Activated T-cell treated with anti-CD3 and anti-CD28 coated beads, Interleukin-2, amount 50 U/mL, for 72 hours (primary cell): Measurements from ENCODE around the gene CHD9. TPM values are rescaled to one million over a fixed set of nuclear protein-coding genes. Genes with fewer than 3 reads are reported as not detected.
A peak's percentile ranks its signal among the peaks of the same experiment; 100 is the strongest.
"Not testable (repeated sequence)": the region's sequence is repeated elsewhere in the genome, so short reads cannot be mapped to it uniquely, and the experiment has no call there.

Experiments used
- ATAC-seq, 2 donors: fragments of 150-1000 bp; cut with Tn5 transposase; replicated peaks in 1 of 2; 2 replicates each; pipeline ENCODE4 v1.10.0; 2021; ENCODE audit warnings: moderate library complexity in 2 of 2, mild to moderate bottlenecking in 1 of 2
- DNase-seq, 2 donors: peaks; one replicate each; pipeline ENCODE4 v3.0.0; 2021 to 2022; ENCODE audit warnings: mixed read lengths in 1 of 2
- H3K27ac Mint-ChIP-seq: one replicate; pipeline ENCODE4 v1.8.0; 2022; ENCODE audit warnings: mild to moderate bottlenecking, moderate library complexity, mixed read lengths
- H3K27me3 Mint-ChIP-seq: one replicate; pipeline ENCODE4 v1.8.0; 2022; ENCODE audit warnings: low read depth, mixed read lengths
- H3K36me3 Mint-ChIP-seq, 2 donors: one replicate each; pipeline ENCODE4 v1.8.0; 2022; ENCODE audit warnings: mixed read lengths in 2 of 2, mild to moderate bottlenecking in 1 of 2; ENCODE audit not compliant: insufficient read depth in 2 of 2
- H3K4me1 Mint-ChIP-seq: one replicate; pipeline ENCODE4 v1.8.0; 2022; ENCODE audit warnings: low read depth, mixed read lengths
- H3K4me3 Mint-ChIP-seq, 2 donors: one replicate each; pipeline ENCODE4 v1.8.0; 2022; ENCODE audit warnings: mild to moderate bottlenecking in 2 of 2, mixed read lengths in 2 of 2, moderate library complexity in 2 of 2
- H3K9me3 Mint-ChIP-seq, 2 donors: one replicate each; pipeline ENCODE4 v1.8.0; 2022; ENCODE audit warnings: mixed read lengths in 2 of 2
- total RNA-seq, 2 donors: library from RNA; stranded (reverse); gene quantifications; one replicate each; pipeline ENCODE4 v1.2.3, GENCODE V29; 2022

Gene CHD9
- total RNA-seq, 2 donors from 2014 or later, result 16.7 to 17.4 TPM

DNA sequence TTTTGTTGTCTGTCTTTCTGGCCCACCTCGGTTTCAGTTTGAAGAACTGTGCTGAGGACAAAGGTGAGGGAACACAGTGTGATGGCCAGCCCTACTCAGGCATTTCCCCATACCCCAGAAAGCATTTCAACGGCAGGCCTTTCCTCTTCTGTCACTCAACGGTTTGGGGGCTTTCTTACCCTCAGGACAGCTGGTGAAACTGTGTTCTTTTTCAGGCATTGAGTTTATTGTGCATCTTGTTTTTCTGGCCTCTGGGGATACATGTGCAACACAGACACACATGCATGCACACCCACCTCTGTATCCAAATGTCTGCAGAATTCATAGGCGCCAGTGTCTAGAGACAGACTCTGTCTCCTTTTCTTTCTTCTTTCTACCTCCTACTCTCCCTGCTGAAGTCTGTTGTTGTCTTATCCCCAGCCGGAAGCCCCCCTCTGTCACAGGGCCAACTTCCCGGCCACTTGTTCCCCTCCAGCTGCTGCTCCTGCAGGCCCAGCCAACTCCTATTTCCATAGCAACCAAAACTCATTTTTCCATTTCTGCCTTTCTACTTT is 17.0 kb downstream of the CHD9 start:
- Mint-ChIP-seq H3K4me1 (peaks cover 25% of the 10 kb centered on the region), H3K9me3 (peaks cover 0 to 1% of the 10 kb centered on the region in 2 donors), H3K36me3 (peaks cover 2 to 7% of the 10 kb centered on the region in 2 donors), H3K27ac (no peak overlapping the region), H3K4me3 (no peak overlapping the region), H3K27me3 (no peaks in the 10 kb centered on the region)
- DNase-seq, result no peak
- ATAC-seq, result no peak

DNA sequence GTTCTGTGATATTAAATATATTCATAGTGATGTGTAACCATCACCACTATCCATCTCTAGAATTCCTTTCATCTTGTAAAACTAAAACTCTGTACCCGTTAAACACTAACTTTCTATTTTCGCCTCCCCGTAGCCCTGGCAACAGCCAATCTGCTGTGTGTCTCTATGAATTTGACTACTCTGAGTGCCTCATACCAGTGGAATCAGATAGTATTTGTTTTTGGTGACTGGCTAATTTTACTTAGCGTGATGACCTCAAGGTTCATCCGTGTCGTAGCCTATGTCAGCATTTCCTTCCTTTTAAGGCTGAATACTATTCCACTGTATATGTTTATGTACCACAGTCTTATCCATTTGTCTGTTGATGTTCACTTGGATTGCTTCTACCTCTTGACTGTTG is 18.2 kb downstream of the CHD9 start:
- Mint-ChIP-seq H3K4me3 (no peak overlapping the region), H3K36me3 (peaks cover 2 to 7% of the 10 kb centered on the region in 2 donors), H3K9me3 (peaks cover 0 to 1% of the 10 kb centered on the region in 2 donors), H3K27me3 (no peaks in the 10 kb centered on the region), H3K27ac (no peak overlapping the region), H3K4me1 (peaks cover 17% of the 10 kb centered on the region)
- ATAC-seq (no peak), DNase-seq (no peak)

- not testable (repeated sequence) for DNase-seq, H3K4me3 Mint-ChIP-seq, H3K27ac Mint-ChIP-seq, H3K9me3 Mint-ChIP-seq, H3K27me3 Mint-ChIP-seq, H3K36me3 Mint-ChIP-seq, ATAC-seq
- H3K4me1 Mint-ChIP-seq, result peaks cover 10% of the 10 kb centered on the region
These were observed 19.5 kb downstream of the CHD9 start for GRCh38 chr16:53074296-53074695.

DNA sequence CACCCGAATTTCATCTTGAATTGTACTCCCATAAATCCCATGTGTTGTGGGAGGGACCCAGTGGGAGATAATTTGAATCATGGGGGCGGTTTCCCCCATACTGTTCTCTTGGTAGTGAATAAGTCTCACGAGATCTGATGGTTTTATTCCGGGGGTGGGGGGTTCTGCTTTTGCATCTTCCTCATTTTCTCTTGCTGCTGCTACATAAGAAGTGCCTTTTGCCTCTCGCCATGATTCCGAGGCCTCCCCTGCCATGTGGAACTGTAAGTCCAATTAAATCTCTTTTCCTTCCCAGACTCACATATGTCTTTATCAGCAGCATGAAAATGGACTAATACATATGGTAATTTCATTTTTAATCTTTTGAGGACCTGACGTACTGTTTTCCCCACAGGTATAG is 20.7 kb downstream of the CHD9 start:
- not testable (repeated sequence) for H3K27ac Mint-ChIP-seq, H3K36me3 Mint-ChIP-seq, DNase-seq, H3K9me3 Mint-ChIP-seq, H3K4me3 Mint-ChIP-seq, ATAC-seq, H3K27me3 Mint-ChIP-seq, H3K4me1 Mint-ChIP-seq

GRCh38 chr16:53078247-53078646 is 23.5 kb downstream of the CHD9 start:
- peaks cover 7% of the 10 kb centered on the region for H3K4me1 Mint-ChIP-seq
- no peak overlapping the region for H3K27ac Mint-ChIP-seq
- peaks cover 2 to 7% of the 10 kb centered on the region in 2 donors for H3K36me3 Mint-ChIP-seq
- H3K4me3 Mint-ChIP-seq, result no peak overlapping the region
- no peaks in the 10 kb centered on the region for H3K27me3 Mint-ChIP-seq
- H3K9me3 Mint-ChIP-seq, result peaks cover 0 to 1% of the 10 kb centered on the region in 2 donors
- peak in 1 of 2 donors; percentile 25 for ATAC-seq
- no peak for DNase-seq

GRCh38 chr16:53078765-53079485 is 24.1 kb downstream of the CHD9 start:
- Mint-ChIP-seq H3K4me1 (peaks cover 7% of the 10 kb centered on the region), H3K27me3 (no peaks in the 10 kb centered on the region), H3K4me3 (no peak overlapping the region), H3K9me3 (no peaks in the 10 kb centered on the region), H3K27ac (no peak overlapping the region), H3K36me3 (peaks cover 2 to 3% of the 10 kb centered on the region in 2 donors)
- no peak for ATAC-seq
- no peak for DNase-seq

GRCh38 chr16:53080345-53081031 is 25.7 kb downstream of the CHD9 start:
- Mint-ChIP-seq H3K27ac (no peak overlapping the region), H3K4me1 (peaks cover 7% of the 10 kb centered on the region), H3K9me3 (no peaks in the 10 kb centered on the region), H3K4me3 (no peak overlapping the region), H3K36me3 (peaks cover 0 to 2% of the 10 kb centered on the region in 2 donors), H3K27me3 (no peaks in the 10 kb centered on the region)
- DNase-seq (no peak), ATAC-seq (no peak)

DNA sequence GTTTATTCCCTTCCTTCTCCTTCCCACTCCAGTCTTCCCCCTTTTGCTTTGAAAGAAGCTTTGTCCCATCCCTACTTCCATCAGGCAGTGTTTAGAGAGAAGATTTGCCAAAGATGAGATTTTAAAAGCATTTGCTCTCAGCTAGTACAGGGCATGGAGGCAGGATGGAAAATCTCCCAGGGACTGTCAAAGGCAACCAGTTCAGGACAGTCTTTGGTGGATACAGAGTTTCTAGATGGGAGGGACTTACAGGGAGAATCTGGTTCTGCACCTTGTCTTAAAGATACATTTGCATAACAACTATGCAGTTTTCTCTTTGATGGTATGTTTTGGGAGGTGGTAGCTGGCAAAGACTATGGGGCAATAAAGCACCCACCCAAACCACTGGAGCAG is 26.2 kb downstream of the CHD9 start:
- Mint-ChIP-seq H3K36me3 (no peaks in the 10 kb centered on the region), H3K27ac (no peak overlapping the region), H3K4me1 (peaks cover 7% of the 10 kb centered on the region), H3K9me3 (no peaks in the 10 kb centered on the region), H3K4me3 (no peak overlapping the region), H3K27me3 (no peaks in the 10 kb centered on the region)
- no peak for ATAC-seq
- no peak for DNase-seq

- ATAC-seq (no peak), DNase-seq (no peak)
- Mint-ChIP-seq H3K9me3 (no peaks in the 10 kb centered on the region), H3K36me3 (no peaks in the 10 kb centered on the region), H3K27ac (no peak overlapping the region), H3K4me1 (peaks cover 7% of the 10 kb centered on the region), H3K27me3 (no peaks in the 10 kb centered on the region), H3K4me3 (no peak overlapping the region)
These were observed 27.1 kb downstream of the CHD9 start for GRCh38 chr16:53081686-53082407.

GRCh38 chr16:53082509-53082908 is 27.7 kb downstream of the CHD9 start:
- peaks cover 7% of the 10 kb centered on the region for H3K4me1 Mint-ChIP-seq
- DNase-seq, result no peak
- H3K27ac Mint-ChIP-seq, result no peak overlapping the region
- no peaks in the 10 kb centered on the region for H3K9me3 Mint-ChIP-seq
- H3K27me3 Mint-ChIP-seq, result no peaks in the 10 kb centered on the region
- no peaks in the 10 kb centered on the region for H3K36me3 Mint-ChIP-seq
- ATAC-seq, result no peak
- H3K4me3 Mint-ChIP-seq, result no peak overlapping the region

- peaks cover 7% of the 10 kb centered on the region for H3K4me1 Mint-ChIP-seq
- no peak overlapping the region for H3K27ac Mint-ChIP-seq
- no peak for ATAC-seq
- H3K36me3 Mint-ChIP-seq, result no peaks in the 10 kb centered on the region
- DNase-seq, result no peak
- H3K27me3 Mint-ChIP-seq, result no peaks in the 10 kb centered on the region
- no peaks in the 10 kb centered on the region for H3K9me3 Mint-ChIP-seq
- no peak overlapping the region for H3K4me3 Mint-ChIP-seq
These were observed 28.3 kb downstream of the CHD9 start for GRCh38 chr16:53083119-53083518.

GRCh38 chr16:53084141-53084541 is 29.4 kb downstream of the CHD9 start:
- H3K27ac Mint-ChIP-seq, result no peak overlapping the region
- DNase-seq, result no peak
- H3K9me3 Mint-ChIP-seq, result no peaks in the 10 kb centered on the region
- H3K4me1 Mint-ChIP-seq, result peaks cover 7% of the 10 kb centered on the region
- ATAC-seq, result no peak
- H3K36me3 Mint-ChIP-seq, result no peaks in the 10 kb centered on the region
- no peak overlapping the region for H3K4me3 Mint-ChIP-seq
- H3K27me3 Mint-ChIP-seq, result no peaks in the 10 kb centered on the region

GRCh38 chr16:53084746-53085334 is 30.0 kb downstream of the CHD9 start:
- DNase-seq, result no peak
- no peak overlapping the region for H3K27ac Mint-ChIP-seq
- no peak for ATAC-seq
- peaks cover 7% of the 10 kb centered on the region for H3K4me1 Mint-ChIP-seq
- no peaks in the 10 kb centered on the region for H3K36me3 Mint-ChIP-seq
- no peaks in the 10 kb centered on the region for H3K9me3 Mint-ChIP-seq
- no peak overlapping the region for H3K4me3 Mint-ChIP-seq
- no peaks in the 10 kb centered on the region for H3K27me3 Mint-ChIP-seq
